SU-DHL-6 (cell line): ENCODE results near the gene EXOC3.
"Not testable (repeated sequence)": the region's sequence is repeated elsewhere in the genome, so short reads cannot be mapped to it uniquely, and the experiment has no call there.

Experiments used
- H2AFZ ChIP-seq: fragments of 200-600 bp; sonication (generic); 2 replicates; pipeline ENCODE4 v1.6.1; 2014; ENCODE audit warnings: low read depth, mild to moderate bottlenecking, moderate library complexity, mixed read lengths, antibody characterized with exemption, low read length; ENCODE audit not compliant: severe bottlenecking
- H3F3A ChIP-seq: fragments of 200-600 bp; shearing (Covaris generic); 2 replicates; pipeline ENCODE4 v1.6.0; 2016; ENCODE audit warnings: antibody characterized with exemption, mild to moderate bottlenecking; ENCODE audit not compliant: insufficient read depth
- H3K27ac ChIP-seq: fragments of 200-600 bp; sonication (generic); 2 replicates; pipeline ENCODE4 v1.5.1; 2016; ENCODE audit warnings: low read depth, mild to moderate bottlenecking, low read length, moderate library complexity, mixed read lengths
- H3K27me3 ChIP-seq: fragments of 200-600 bp; sonication (generic), shearing (Covaris generic); 2 replicates; pipeline ENCODE4 v1.6.0; 2014; ENCODE audit warnings: mild to moderate bottlenecking, low read length
- H3K36me3 ChIP-seq: fragments of 200-600 bp; sonication (generic); 2 replicates; pipeline ENCODE4 v1.6.1; 2014; ENCODE audit warnings: mild to moderate bottlenecking, low read length, mixed read lengths
- H3K4me2 ChIP-seq: fragments of 300-600, 200-600 bp; shearing (Covaris generic), sonication (generic); 2 replicates; pipeline ENCODE4 v1.6.0; 2014; ENCODE audit warnings: low read length, low read depth, mild to moderate bottlenecking; ENCODE audit not compliant: poor library complexity, severe bottlenecking
- H3K4me3 ChIP-seq: fragments of 200-600 bp; sonication (generic); 2 replicates; pipeline ENCODE4 v1.5.1; 2014; ENCODE audit warnings: antibody characterized with exemption, low read length, mild to moderate bottlenecking, mixed read lengths; ENCODE audit not compliant: insufficient read depth, poor library complexity, severe bottlenecking
- H3K79me2 ChIP-seq: fragments of 200-600 bp; sonication (generic); 2 replicates; pipeline ENCODE4 v1.6.1; 2014; ENCODE audit warnings: mild to moderate bottlenecking, low read length, moderate library complexity; ENCODE audit not compliant: insufficient read depth
- H3K9ac ChIP-seq: fragments of 200-600 bp; sonication (generic); 2 replicates; pipeline ENCODE4 v1.7.0; 2014; ENCODE audit warnings: mild to moderate bottlenecking, low read length
- H3K9me2 ChIP-seq: fragments of 200-600 bp; sonication (generic); replicated peaks from 2 replicates; pipeline ENCODE4 v1.6.1; 2014; ENCODE audit warnings: low read length; ENCODE audit not compliant: insufficient read depth
- H3K9me3 ChIP-seq: fragments of 200-600 bp; sonication (generic); 2 replicates; pipeline ENCODE4 v1.6.1; 2014; ENCODE audit warnings: low read length, mixed read lengths; ENCODE audit not compliant: insufficient read depth
- H4K20me1 ChIP-seq: fragments of 200-600 bp; sonication (generic); 2 replicates; pipeline ENCODE4 v1.6.1; 2014; ENCODE audit warnings: low read depth, mild to moderate bottlenecking, antibody characterized with exemption, low read length, moderate library complexity, mixed read lengths
- EZH2phosphoT487 ChIP-seq: fragments of 200-600 bp; sonication (generic), shearing (Covaris generic); conservative IDR thresholded peaks from 2 replicates; pipeline ENCODE4 v1.6.1; 2018; ENCODE audit warnings: mild to moderate bottlenecking, antibody characterized with exemption, low read length, moderate library complexity, mixed read lengths
- TF ChIP-seq, protein P1 (sequence below): fragments of 200-600 bp; sonication (generic); IDR thresholded peaks from one replicate; pipeline ENCODE4 v1.5.1; 2017; ENCODE audit warnings: antibody characterized with exemption, mild to moderate bottlenecking, low read length, moderate library complexity; ENCODE audit not compliant: insufficient read depth, poor library complexity, severe bottlenecking

The EXOC3 gene

DNA sequence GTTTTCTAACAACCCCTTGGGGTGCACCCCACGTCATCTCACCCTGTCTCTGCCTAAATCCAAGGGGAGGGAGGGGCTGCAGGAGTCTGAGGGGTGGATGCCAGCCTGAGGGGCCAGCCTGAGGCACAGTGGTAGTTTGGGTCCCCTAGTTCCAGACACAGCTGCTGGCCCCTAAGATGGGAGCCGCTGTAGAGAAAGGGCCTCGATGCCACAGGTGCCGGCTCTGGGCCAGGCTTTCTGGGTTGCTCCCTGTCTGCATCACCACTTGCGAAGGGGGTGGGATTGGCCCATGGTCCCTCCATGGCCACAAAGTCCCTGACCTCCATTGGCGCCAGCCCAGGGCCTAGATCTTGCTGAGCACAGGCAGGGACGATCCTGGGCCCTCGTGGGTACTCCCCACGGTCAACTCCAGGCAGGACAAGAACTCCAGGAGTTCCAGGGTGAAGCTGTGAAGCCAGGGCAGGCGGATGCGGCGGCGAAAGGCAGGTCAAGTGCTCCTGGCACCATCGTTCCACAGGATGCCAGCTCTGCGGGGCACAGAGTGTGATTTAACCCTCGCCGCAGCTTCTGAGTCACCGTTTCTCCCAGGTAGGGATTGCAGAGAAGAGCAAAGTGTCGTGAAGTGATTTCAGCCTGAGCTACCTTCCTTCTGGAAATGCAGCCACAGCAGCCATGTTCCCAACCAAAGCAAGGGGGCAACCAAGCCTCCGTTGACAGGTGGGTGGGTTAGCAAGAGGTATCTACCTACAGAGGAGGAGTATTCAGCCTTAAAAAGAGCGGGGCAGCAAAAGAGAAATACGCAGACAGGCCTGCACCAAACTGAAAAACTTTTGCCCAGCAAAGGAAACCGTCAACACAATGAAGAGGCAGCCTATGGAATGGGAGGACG is 41.6 kb upstream of the EXOC3 start:
- H4K20me1 ChIP-seq: no peaks in the 10 kb centered on the region
- H3K4me2 ChIP-seq: no peak overlapping the region
- no peak overlapping the region for H2AFZ ChIP-seq
- H3K27ac ChIP-seq: peak overlapping the region; percentile 92
- H3K9ac ChIP-seq: 0 out of 2 replicates have a peak overlapping the region, but pooled peaks have one; percentile 16
- no peaks in the 10 kb centered on the region for H3K36me3 ChIP-seq
- TF ChIP-seq EZH2phosphoT487: no peak
- TF ChIP-seq, protein P1, sequence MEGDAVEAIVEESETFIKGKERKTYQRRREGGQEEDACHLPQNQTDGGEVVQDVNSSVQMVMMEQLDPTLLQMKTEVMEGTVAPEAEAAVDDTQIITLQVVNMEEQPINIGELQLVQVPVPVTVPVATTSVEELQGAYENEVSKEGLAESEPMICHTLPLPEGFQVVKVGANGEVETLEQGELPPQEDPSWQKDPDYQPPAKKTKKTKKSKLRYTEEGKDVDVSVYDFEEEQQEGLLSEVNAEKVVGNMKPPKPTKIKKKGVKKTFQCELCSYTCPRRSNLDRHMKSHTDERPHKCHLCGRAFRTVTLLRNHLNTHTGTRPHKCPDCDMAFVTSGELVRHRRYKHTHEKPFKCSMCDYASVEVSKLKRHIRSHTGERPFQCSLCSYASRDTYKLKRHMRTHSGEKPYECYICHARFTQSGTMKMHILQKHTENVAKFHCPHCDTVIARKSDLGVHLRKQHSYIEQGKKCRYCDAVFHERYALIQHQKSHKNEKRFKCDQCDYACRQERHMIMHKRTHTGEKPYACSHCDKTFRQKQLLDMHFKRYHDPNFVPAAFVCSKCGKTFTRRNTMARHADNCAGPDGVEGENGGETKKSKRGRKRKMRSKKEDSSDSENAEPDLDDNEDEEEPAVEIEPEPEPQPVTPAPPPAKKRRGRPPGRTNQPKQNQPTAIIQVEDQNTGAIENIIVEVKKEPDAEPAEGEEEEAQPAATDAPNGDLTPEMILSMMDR: no peak
- peaks cover 23% of the 10 kb centered on the region for H3F3A ChIP-seq
- no peak overlapping the region for H3K4me3 ChIP-seq
- H3K9me3 ChIP-seq: no peaks in the 10 kb centered on the region
- H3K27me3 ChIP-seq: no peaks in the 10 kb centered on the region
- H3K9me2 ChIP-seq: no peaks in the 10 kb centered on the region
- H3K79me2 ChIP-seq: no peaks in the 10 kb centered on the region

DNA sequence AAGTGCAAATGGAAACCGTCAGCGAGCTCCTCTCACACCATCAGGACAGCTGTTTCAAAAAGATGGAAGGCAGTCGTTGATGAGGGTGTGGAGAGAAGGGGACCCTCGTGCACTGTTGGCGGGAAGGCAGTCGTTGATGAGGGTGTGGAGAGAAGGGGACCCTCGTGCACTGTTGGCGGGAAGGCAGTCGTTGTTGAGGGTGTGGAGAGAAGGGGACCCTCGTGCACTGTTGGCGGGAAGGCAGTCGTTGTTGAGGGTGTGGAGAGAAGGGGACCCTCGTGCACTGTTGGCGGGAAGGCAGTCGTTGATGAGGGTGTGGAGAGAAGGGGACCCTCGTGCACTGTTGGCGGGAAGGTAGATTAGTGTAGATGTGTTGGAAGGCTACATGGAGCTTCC is 40.8 kb upstream of the EXOC3 start:
- not testable (repeated sequence) for H3K9ac ChIP-seq, H3K36me3 ChIP-seq, H3K4me3 ChIP-seq, H2AFZ ChIP-seq, H3K4me2 ChIP-seq, H3K9me2 ChIP-seq, H3K79me2 ChIP-seq, H3K27me3 ChIP-seq, H3K9me3 ChIP-seq, H4K20me1 ChIP-seq
- Histone ChIP-seq H3F3A (peaks cover 23% of the 10 kb centered on the region), H3K27ac (peak overlapping the region; percentile 43; the same call in 1 of the 2 replicates)

DNA sequence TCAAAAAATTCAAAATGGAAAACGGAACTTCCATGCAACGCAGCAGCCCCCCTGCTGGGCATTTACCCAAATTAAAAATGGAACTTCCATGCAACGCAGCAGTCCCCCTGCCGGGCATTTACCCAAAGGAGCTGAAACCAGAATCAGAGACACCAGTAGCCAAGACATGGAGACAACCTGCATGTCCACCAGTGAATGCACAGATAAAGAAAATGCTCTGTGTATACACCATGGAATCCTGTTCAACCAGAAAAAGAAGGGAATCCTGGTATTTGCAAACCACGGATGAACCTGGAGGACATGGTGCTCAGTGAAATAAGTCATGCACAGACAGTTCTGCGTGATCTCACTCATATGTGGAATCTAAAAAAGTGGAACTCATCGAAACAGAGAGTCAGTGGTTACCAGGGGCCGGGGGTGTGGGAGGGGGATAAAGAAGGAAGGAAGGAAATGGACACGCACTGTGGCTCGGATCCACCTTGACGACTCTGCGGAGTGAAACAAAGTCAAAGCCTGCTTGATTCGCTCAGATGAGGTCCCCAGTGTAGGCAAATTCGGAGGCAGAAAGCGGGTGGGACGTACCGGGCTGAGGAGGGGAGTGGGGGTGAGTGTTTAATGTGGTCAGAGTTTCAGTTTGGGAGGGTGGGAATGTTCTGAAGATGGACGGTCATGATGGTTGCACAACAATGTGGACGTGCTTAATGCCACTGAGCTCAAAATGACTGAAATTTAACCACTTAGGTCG is 40.2 kb upstream of the EXOC3 start:
- no peaks in the 10 kb centered on the region for H3K79me2 ChIP-seq
- H2AFZ ChIP-seq: no peak overlapping the region
- H3K9me3 ChIP-seq: no peaks in the 10 kb centered on the region
- no peaks in the 10 kb centered on the region for H4K20me1 ChIP-seq
- H3K9ac ChIP-seq: no peak overlapping the region
- H3K36me3 ChIP-seq: no peaks in the 10 kb centered on the region
- peaks cover 23% of the 10 kb centered on the region for H3F3A ChIP-seq
- peak overlapping the region; percentile 43 for H3K27ac ChIP-seq
- peak overlapping the region; percentile 35 for H3K4me2 ChIP-seq
- H3K4me3 ChIP-seq: no peak overlapping the region
- H3K9me2 ChIP-seq: no peaks in the 10 kb centered on the region
- H3K27me3 ChIP-seq: no peaks in the 10 kb centered on the region
- TF ChIP-seq, protein P1: no peak
- TF ChIP-seq EZH2phosphoT487: no peak
